GM23338 (cell line): ENCODE data around the gene IRS4. TPM values are rescaled to one million over a fixed set of nuclear protein-coding genes. Genes with fewer than 3 reads are reported as not detected.

ENCODE experiments used
- ATAC-seq: fragments of 200-7000 bp; cut with Tn5 transposase; 3 replicates; pipeline ENCODE4 v1.9.1; 2020
- DNase-seq: peaks from one replicate; pipeline ENCODE4 v3.0.0-alpha.2; 2015; ENCODE audit warnings: low spot score
- H2AFZ ChIP-seq: fragments of 200-600 bp; sonication (generic); 2 replicates; pipeline ENCODE4 v1.8.0; 2016; ENCODE audit warnings: antibody characterized with exemption, mild to moderate bottlenecking, moderate library complexity
- H3F3A ChIP-seq: fragments of 200-600 bp; sonication (generic); replicated peaks from 2 replicates; pipeline ENCODE4 v1.8.0; 2017; ENCODE audit warnings: antibody characterized with exemption, mixed run types, low read depth
- H3K27ac ChIP-seq: fragments of 200-600 bp; sonication (generic); 2 replicates; pipeline ENCODE4 v1.6.1; 2016; ENCODE audit warnings: low read depth
- H3K27me3 ChIP-seq: fragments of 200-600 bp; sonication (generic); 2 replicates; pipeline ENCODE4 v1.8.0; 2016; ENCODE audit warnings: mild to moderate bottlenecking, mixed run types, moderate library complexity; ENCODE audit not compliant: insufficient read depth
- H3K36me3 ChIP-seq: fragments of 200-600 bp; sonication (generic); 2 replicates; pipeline ENCODE4 v1.8.0; 2016; ENCODE audit warnings: mild to moderate bottlenecking; ENCODE audit not compliant: insufficient read depth
- H3K4me1 ChIP-seq: fragments of 200-600 bp; sonication (generic); 2 replicates; pipeline ENCODE4 v1.8.0; 2016; ENCODE audit warnings: mild to moderate bottlenecking, moderate library complexity; ENCODE audit not compliant: insufficient read depth
- H3K4me2 ChIP-seq: fragments of 200-600 bp; sonication (generic); 2 replicates; pipeline ENCODE4 v1.7.1; 2017; ENCODE audit warnings: mixed run types
- H3K4me3 ChIP-seq: fragments of 200-600 bp; sonication (generic); 2 replicates; pipeline ENCODE4 v1.6.1; 2016; ENCODE audit warnings: mixed run types
- H3K79me2 ChIP-seq: fragments of 200-600 bp; sonication (generic); replicated peaks from 2 replicates; pipeline ENCODE4 v1.8.0; 2017; ENCODE audit warnings: mild to moderate bottlenecking; ENCODE audit not compliant: insufficient read depth
- H3K9me2 ChIP-seq: fragments of 200-600 bp; sonication (generic); 2 replicates; pipeline ENCODE4 v1.8.0; 2017; ENCODE audit not compliant: insufficient read depth
- H4K20me1 ChIP-seq: fragments of 200-600 bp; sonication (generic); replicated peaks from 2 replicates; pipeline ENCODE4 v1.8.0; 2017; ENCODE audit warnings: mild to moderate bottlenecking; ENCODE audit not compliant: insufficient read depth
- H3K27ac Mint-ChIP-seq: 2 replicates; pipeline ENCODE4 v1.8.0; 2020; ENCODE audit warnings: inconsistent platforms, mild to moderate bottlenecking, moderate library complexity, mixed read lengths
- H3K27me3 Mint-ChIP-seq: 3 replicates; pipeline ENCODE4 v1.8.0; 2022; ENCODE audit warnings: low read depth, mild to moderate bottlenecking, moderate library complexity, mixed read lengths, inconsistent platforms; ENCODE audit not compliant: insufficient read depth, poor library complexity
- H3K36me3 Mint-ChIP-seq: 3 replicates; pipeline ENCODE4 v1.8.0; 2021; ENCODE audit warnings: low read depth, mild to moderate bottlenecking, inconsistent platforms, moderate library complexity, mixed read lengths
- H3K4me1 Mint-ChIP-seq: 3 replicates; pipeline ENCODE4 v1.8.0; 2020; ENCODE audit warnings: mild to moderate bottlenecking, inconsistent platforms, mixed read lengths
- H3K4me3 Mint-ChIP-seq: 3 replicates; pipeline ENCODE4 v1.8.0; 2021; ENCODE audit warnings: moderate library complexity, mild to moderate bottlenecking, inconsistent platforms, mixed read lengths
- H3K9me3 Mint-ChIP-seq: 3 replicates; pipeline ENCODE4 v1.8.0; 2020; ENCODE audit warnings: moderate library complexity, mild to moderate bottlenecking, inconsistent platforms, mixed read lengths
- CREB1 ChIP-seq: fragments of 250-450 bp; sonication (Bioruptor Pico); IDR thresholded peaks from 2 replicates; pipeline ENCODE4 v1.5.0; 2020; ENCODE audit warnings: low read depth, mild to moderate bottlenecking, moderate library complexity
- CTCF ChIP-seq, 2 experiments: fragments of 200-600 bp in 1 of 2; sonication (generic) in 1 of 2; conservative IDR thresholded peaks; 2 replicates each; pipeline versions ENCODE4 v1.5.1 to v1.6.1; 2016 to 2017; ENCODE audit warnings: antibody characterized with exemption in 2 of 2, low read depth in 2 of 2, mild to moderate bottlenecking in 2 of 2, moderate library complexity in 1 of 2
- EZH2 ChIP-seq: fragments of 200-600 bp; sonication (generic); IDR thresholded peaks from one replicate; pipeline ENCODE4 v1.8.0; 2017; ENCODE audit warnings: antibody characterized with exemption, mild to moderate bottlenecking, low read depth; ENCODE audit not compliant: unreplicated experiment
- EZH2phosphoT487 ChIP-seq: fragments of 200-600 bp; sonication (generic); IDR thresholded peaks from one replicate; pipeline ENCODE4 v1.8.1; 2018; ENCODE audit warnings: antibody characterized with exemption; ENCODE audit not compliant: unreplicated experiment
- JUNB ChIP-seq: IDR thresholded peaks from one replicate; pipeline ENCODE4 v1.6.1; 2016; ENCODE audit warnings: antibody characterized with exemption; ENCODE audit not compliant: unreplicated experiment
- ZNF114 ChIP-seq: fragments of 250-450 bp; sonication (Bioruptor Pico); IDR thresholded peaks from 2 replicates; pipeline ENCODE4 v1.5.0; 2020; ENCODE audit warnings: mild to moderate bottlenecking, moderate library complexity
- polyA plus RNA-seq: library from polyadenylated mRNA; unstranded; fragments of >200 nt; fragmentation: Nextera tagmentation; extraction: Ambion mirVana; gene quantifications from 2 replicates; pipeline ENCODE4 v1.2.1, GENCODE V29; 2016
- total RNA-seq: library from RNA; depleted of rRNA; stranded (reverse); fragments of >200 nt; shearing (Covaris generic); gene quantifications from 2 replicates; pipeline ENCODE4 v1.2.3, GENCODE V29; 2014
- TF ChIP-seq, protein P1 (sequence below): IDR thresholded peaks from 2 replicates; pipeline ENCODE4 v1.6.1; 2016; ENCODE audit warnings: antibody characterized with exemption
- TF ChIP-seq, protein P2 (sequence below): IDR thresholded peaks from one replicate; pipeline ENCODE4 v1.6.1; 2018; ENCODE audit warnings: antibody characterized with exemption; ENCODE audit not compliant: unreplicated experiment

Gene IRS4
- total and polyA plus RNA-seq, 2 experiments from 2014 or later = 1.3 to 15.2 TPM

DNA sequence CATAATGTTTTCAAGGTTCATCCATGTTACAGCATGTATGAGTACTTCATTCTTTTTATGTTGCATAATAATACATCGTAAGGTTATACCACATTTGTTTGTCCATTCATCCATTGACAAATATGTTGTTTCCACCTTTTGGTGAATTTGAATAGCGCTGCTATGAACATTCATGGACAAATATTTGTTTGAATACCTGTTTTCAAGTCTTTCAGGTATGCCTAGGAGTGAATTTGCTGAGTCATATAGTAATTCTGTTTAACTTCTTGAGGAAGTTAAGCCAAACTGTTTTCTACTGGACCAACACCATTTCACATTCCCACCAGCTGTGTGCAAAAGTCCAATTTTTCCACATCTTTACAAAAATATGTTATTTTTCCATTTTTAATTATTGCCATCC is 31.5 kb downstream of the IRS4 start:
- ATAC-seq = no peak
- Histone ChIP-seq H3K27me3 (no peaks in the 10 kb centered on the region), H2AFZ (no peak overlapping the region), H3K9me2 (no peaks in the 10 kb centered on the region), H3K27ac (no peak overlapping the region), H3K4me1 (no peaks in the 10 kb centered on the region), H3K4me2 (no peak overlapping the region), H3F3A (no peaks in the 10 kb centered on the region), H3K79me2 (no peaks in the 10 kb centered on the region), H3K36me3 (no peaks in the 10 kb centered on the region), H3K4me3 (no peak overlapping the region), H4K20me1 (no peaks in the 10 kb centered on the region)
- TF ChIP-seq EZH2 = no peak
- TF ChIP-seq, protein P1, sequence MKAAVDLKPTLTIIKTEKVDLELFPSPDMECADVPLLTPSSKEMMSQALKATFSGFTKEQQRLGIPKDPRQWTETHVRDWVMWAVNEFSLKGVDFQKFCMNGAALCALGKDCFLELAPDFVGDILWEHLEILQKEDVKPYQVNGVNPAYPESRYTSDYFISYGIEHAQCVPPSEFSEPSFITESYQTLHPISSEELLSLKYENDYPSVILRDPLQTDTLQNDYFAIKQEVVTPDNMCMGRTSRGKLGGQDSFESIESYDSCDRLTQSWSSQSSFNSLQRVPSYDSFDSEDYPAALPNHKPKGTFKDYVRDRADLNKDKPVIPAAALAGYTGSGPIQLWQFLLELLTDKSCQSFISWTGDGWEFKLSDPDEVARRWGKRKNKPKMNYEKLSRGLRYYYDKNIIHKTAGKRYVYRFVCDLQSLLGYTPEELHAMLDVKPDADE = no peak
- no peak for TF ChIP-seq EZH2phosphoT487
- H3K9me3 Mint-ChIP-seq = no peaks in the 10 kb centered on the region
- no peaks in the 10 kb centered on the region for H3K27me3 Mint-ChIP-seq
- no peak for DNase-seq
- no peaks in the 10 kb centered on the region for H3K36me3 Mint-ChIP-seq
- no peak overlapping the region for H3K27ac Mint-ChIP-seq
- no peak overlapping the region for H3K4me3 Mint-ChIP-seq
- no peaks in the 10 kb centered on the region for H3K4me1 Mint-ChIP-seq

DNA sequence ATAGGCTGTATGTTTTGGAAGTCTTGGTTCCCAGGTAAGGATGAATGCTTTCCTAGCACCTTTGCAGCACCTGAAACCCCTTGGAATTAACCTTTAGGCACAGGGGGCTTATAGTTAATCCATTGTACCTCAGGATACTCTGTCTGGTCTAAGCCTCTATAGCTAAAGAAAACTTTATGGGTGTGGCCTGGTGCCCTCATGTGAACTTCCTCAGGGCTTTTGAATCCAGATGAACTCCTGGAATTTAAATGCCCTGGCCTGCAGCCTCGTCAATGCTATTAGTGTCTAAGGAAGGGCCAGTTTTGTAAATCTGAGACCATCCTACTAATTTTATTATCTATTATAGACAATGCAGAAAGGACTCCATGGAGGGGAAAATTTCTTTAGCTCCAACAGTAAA is 33.8 kb downstream of the IRS4 start:
- H3K27ac ChIP-seq = no peak overlapping the region
- no peaks in the 10 kb centered on the region for H3K36me3 Mint-ChIP-seq
- H3K27me3 Mint-ChIP-seq = no peaks in the 10 kb centered on the region
- no peaks in the 10 kb centered on the region for H3K9me2 ChIP-seq
- H3K27me3 ChIP-seq = no peaks in the 10 kb centered on the region
- H3K79me2 ChIP-seq = no peaks in the 10 kb centered on the region
- H3K4me2 ChIP-seq = no peak overlapping the region
- no peaks in the 10 kb centered on the region for H3K4me1 ChIP-seq
- H3K4me3 ChIP-seq = no peak overlapping the region
- no peak overlapping the region for H3K4me3 Mint-ChIP-seq
- no peaks in the 10 kb centered on the region for H4K20me1 ChIP-seq
- H3F3A ChIP-seq = no peaks in the 10 kb centered on the region
- H3K36me3 ChIP-seq = no peaks in the 10 kb centered on the region
- H3K27ac Mint-ChIP-seq = no peak overlapping the region
- no peaks in the 10 kb centered on the region for H3K9me3 Mint-ChIP-seq
- no peak for ATAC-seq
- no peak for TF ChIP-seq CREB1 (CRISPR knock-in tag)
- TF ChIP-seq CTCF (conservative IDR thresholded peaks at IDR 0.05; ENCODE audit: low read depth in 2 of 2) = no peak
- no peak for TF ChIP-seq ZNF114 (CRISPR knock-in tag)
- no peak for TF ChIP-seq EZH2phosphoT487
- H3K4me1 Mint-ChIP-seq = no peaks in the 10 kb centered on the region
- DNase-seq = no peak
- no peak overlapping the region for H2AFZ ChIP-seq

- no peak overlapping the region for H3K4me3 Mint-ChIP-seq
- H4K20me1 ChIP-seq = no peaks in the 10 kb centered on the region
- TF ChIP-seq CTCF (conservative IDR thresholded peaks at IDR 0.05; ENCODE audit: low read depth in 2 of 2) = no peak
- TF ChIP-seq, protein P2, sequence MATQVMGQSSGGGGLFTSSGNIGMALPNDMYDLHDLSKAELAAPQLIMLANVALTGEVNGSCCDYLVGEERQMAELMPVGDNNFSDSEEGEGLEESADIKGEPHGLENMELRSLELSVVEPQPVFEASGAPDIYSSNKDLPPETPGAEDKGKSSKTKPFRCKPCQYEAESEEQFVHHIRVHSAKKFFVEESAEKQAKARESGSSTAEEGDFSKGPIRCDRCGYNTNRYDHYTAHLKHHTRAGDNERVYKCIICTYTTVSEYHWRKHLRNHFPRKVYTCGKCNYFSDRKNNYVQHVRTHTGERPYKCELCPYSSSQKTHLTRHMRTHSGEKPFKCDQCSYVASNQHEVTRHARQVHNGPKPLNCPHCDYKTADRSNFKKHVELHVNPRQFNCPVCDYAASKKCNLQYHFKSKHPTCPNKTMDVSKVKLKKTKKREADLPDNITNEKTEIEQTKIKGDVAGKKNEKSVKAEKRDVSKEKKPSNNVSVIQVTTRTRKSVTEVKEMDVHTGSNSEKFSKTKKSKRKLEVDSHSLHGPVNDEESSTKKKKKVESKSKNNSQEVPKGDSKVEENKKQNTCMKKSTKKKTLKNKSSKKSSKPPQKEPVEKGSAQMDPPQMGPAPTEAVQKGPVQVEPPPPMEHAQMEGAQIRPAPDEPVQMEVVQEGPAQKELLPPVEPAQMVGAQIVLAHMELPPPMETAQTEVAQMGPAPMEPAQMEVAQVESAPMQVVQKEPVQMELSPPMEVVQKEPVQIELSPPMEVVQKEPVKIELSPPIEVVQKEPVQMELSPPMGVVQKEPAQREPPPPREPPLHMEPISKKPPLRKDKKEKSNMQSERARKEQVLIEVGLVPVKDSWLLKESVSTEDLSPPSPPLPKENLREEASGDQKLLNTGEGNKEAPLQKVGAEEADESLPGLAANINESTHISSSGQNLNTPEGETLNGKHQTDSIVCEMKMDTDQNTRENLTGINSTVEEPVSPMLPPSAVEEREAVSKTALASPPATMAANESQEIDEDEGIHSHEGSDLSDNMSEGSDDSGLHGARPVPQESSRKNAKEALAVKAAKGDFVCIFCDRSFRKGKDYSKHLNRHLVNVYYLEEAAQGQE = no peak
- TF ChIP-seq JUNB = no peak
- TF ChIP-seq CREB1 (CRISPR knock-in tag) = no peak
Observed at GRCh38 chrX:108701633-108702032, 34.7 kb downstream of the IRS4 start.

More at GRCh38 chrX:108701633-108702032, 34.7 kb downstream of the IRS4 start:
- Histone ChIP-seq H2AFZ (no peak overlapping the region), H3K4me2 (no peak overlapping the region), H3K27ac (no peak overlapping the region), H3K27me3 (no peaks in the 10 kb centered on the region), H3K9me2 (no peaks in the 10 kb centered on the region), H3K4me3 (no peak overlapping the region), H3F3A (no peaks in the 10 kb centered on the region), H3K4me1 (no peaks in the 10 kb centered on the region), H3K79me2 (no peaks in the 10 kb centered on the region), H3K36me3 (no peaks in the 10 kb centered on the region)
- H3K27ac Mint-ChIP-seq = no peak overlapping the region
- no peak for ATAC-seq
- H3K4me1 Mint-ChIP-seq = no peaks in the 10 kb centered on the region
- no peaks in the 10 kb centered on the region for H3K27me3 Mint-ChIP-seq
- no peak for DNase-seq
- no peaks in the 10 kb centered on the region for H3K36me3 Mint-ChIP-seq
- no peaks in the 10 kb centered on the region for H3K9me3 Mint-ChIP-seq
